ENCODE measurements around the gene MFSD11.

- TF ChIP-seq CTCF (IDR thresholded peaks at IDR 0.05; ENCODE audit: low read depth, low read length, poor library complexity, severe bottlenecking) = no peak
- TF ChIP-seq EZH2phosphoT487 (IDR thresholded peaks at IDR 0.05; ENCODE audit: borderline replicate concordance, low read length) = no peak
Measured at GRCh38 chr17:76704805-76705204, 33.1 kb upstream of the MFSD11 start.
